Measurements from ENCODE around the gene FBXO47. TPM values are rescaled to one million over a fixed set of nuclear protein-coding genes. Genes with fewer than 3 reads are reported as not detected.

FBXO47 gene
- total RNA-seq, 1 donor from 2014 or later = not detected

- H3K9ac ChIP-seq = no peak overlapping the region
- H3K4me3 ChIP-seq = no peak overlapping the region
- H3K27me3 ChIP-seq = no peaks in the 10 kb centered on the region
- no peaks in the 10 kb centered on the region for H3K9me3 ChIP-seq (ENCODE audit: low read depth)
- H3K36me3 ChIP-seq = no peaks in the 10 kb centered on the region
- Mint-ChIP-seq H3K4me1 (peaks cover 9% of the 10 kb centered on the region), H3K9me3 (peaks cover 2% of the 10 kb centered on the region), H3K4me3 (no peak overlapping the region), H3K27ac (no peak overlapping the region), H3K36me3 (no peaks in the 10 kb centered on the region), H3K27me3 (ENCODE audit: insufficient read depth, low read depth) (no peaks in the 10 kb centered on the region)
- H3K4me1 ChIP-seq = peaks cover 19% of the 10 kb centered on the region
- H3K27ac ChIP-seq = no peak overlapping the region
- peaks cover 13% of the 10 kb centered on the region for H3F3A ChIP-seq (ENCODE audit: low read depth)
- TF ChIP-seq EZH2 (IDR thresholded peaks at IDR 0.05) (no peak), CTCF (IDR thresholded peaks at IDR 0.05) (no peak), EZH2phosphoT487 (IDR thresholded peaks at IDR 0.05) (no peak)
- H2AFZ ChIP-seq (replicated peaks) = no peak overlapping the region
- H4K20me1 ChIP-seq (ENCODE audit: low read depth) = no peaks in the 10 kb centered on the region
- no peak overlapping the region for H3K4me2 ChIP-seq
- no peaks in the 10 kb centered on the region for H3K79me2 ChIP-seq (ENCODE audit: low read depth)
- DNase-seq (ENCODE audit: low spot score) = no peak
These were observed 47.8 kb upstream of the FBXO47 start for GRCh38 chr17:39014795-39015545.

- H3K27ac ChIP-seq = no peak overlapping the region
These were observed 47.0 kb upstream of the FBXO47 start for GRCh38 chr17:39014044-39014794.

GRCh38 chr17:39012725-39013124 is 45.5 kb upstream of the FBXO47 start:
- Histone ChIP-seq H3K79me2 (ENCODE audit: low read depth) (no peaks in the 10 kb centered on the region), H3K4me3 (no peak overlapping the region), H3K36me3 (no peaks in the 10 kb centered on the region), H3K4me2 (no peak overlapping the region), H3K9ac (no peak overlapping the region), H3K4me1 (peaks cover 9% of the 10 kb centered on the region), H3F3A (ENCODE audit: low read depth) (peaks cover 13% of the 10 kb centered on the region), H2AFZ (replicated peaks) (no peak overlapping the region), H4K20me1 (ENCODE audit: low read depth) (no peaks in the 10 kb centered on the region), H3K27me3 (no peaks in the 10 kb centered on the region), H3K27ac (no peak overlapping the region), H3K9me3 (ENCODE audit: low read depth) (no peaks in the 10 kb centered on the region)
- Mint-ChIP-seq H3K4me3 (no peak overlapping the region), H3K27me3 (ENCODE audit: insufficient read depth, low read depth) (peaks cover 2% of the 10 kb centered on the region), H3K4me1 (peaks cover 9% of the 10 kb centered on the region), H3K27ac (no peak overlapping the region), H3K36me3 (no peaks in the 10 kb centered on the region), H3K9me3 (peaks cover 6% of the 10 kb centered on the region)
- TF ChIP-seq CTCF (IDR thresholded peaks at IDR 0.05) (no peak), EZH2 (IDR thresholded peaks at IDR 0.05) (no peak), EZH2phosphoT487 (IDR thresholded peaks at IDR 0.05) (no peak)
- DNase-seq (ENCODE audit: low spot score) = no peak

More at GRCh38 chr17:39014044-39014794, 47.0 kb upstream of the FBXO47 start:
- no peak overlapping the region for H3K4me3 Mint-ChIP-seq
- no peaks in the 10 kb centered on the region for H3K79me2 ChIP-seq (ENCODE audit: low read depth)
- H3K27me3 Mint-ChIP-seq (ENCODE audit: insufficient read depth, low read depth) = no peaks in the 10 kb centered on the region
- no peak overlapping the region for H3K9ac ChIP-seq
- peaks cover 13% of the 10 kb centered on the region for H3F3A ChIP-seq (ENCODE audit: low read depth)
- H3K9me3 ChIP-seq (ENCODE audit: low read depth) = no peaks in the 10 kb centered on the region
- H3K4me1 Mint-ChIP-seq = peaks cover 9% of the 10 kb centered on the region
- H3K27ac Mint-ChIP-seq = no peak overlapping the region
- no peak overlapping the region for H3K4me2 ChIP-seq
- H3K27me3 ChIP-seq = no peaks in the 10 kb centered on the region
- DNase-seq (ENCODE audit: low spot score) = no peak
- H3K4me1 ChIP-seq = peaks cover 19% of the 10 kb centered on the region
- peaks cover 2% of the 10 kb centered on the region for H3K9me3 Mint-ChIP-seq
- H3K4me3 ChIP-seq = no peak overlapping the region
- H4K20me1 ChIP-seq (ENCODE audit: low read depth) = no peaks in the 10 kb centered on the region
- H3K36me3 Mint-ChIP-seq = no peaks in the 10 kb centered on the region
- no peaks in the 10 kb centered on the region for H3K36me3 ChIP-seq
- no peak overlapping the region for H2AFZ ChIP-seq (replicated peaks)
- TF ChIP-seq EZH2phosphoT487 (IDR thresholded peaks at IDR 0.05) (no peak), EZH2 (IDR thresholded peaks at IDR 0.05) (no peak), CTCF (IDR thresholded peaks at IDR 0.05) (no peak)
